ENCODE measurements around the gene NCKAP5.

The NCKAP5 gene

DNA sequence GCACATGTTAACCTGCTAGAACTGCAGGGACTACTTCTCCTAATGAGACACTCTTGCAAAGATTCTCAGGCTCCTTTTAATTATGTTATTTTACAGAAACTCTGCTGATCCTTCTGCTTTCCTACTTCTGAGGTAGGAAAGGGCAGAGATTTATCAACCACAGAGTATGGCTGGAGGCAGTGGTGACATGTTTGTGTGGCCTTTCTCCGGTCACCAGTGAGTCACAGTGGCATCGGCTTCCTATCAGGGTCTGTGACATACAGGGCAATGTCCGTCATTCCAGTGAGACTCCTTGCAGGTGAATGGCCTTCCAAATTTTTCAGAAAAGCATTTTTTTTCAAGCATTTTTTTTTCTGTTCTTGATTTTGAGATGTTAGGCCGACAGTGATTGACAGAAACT, 717.6 kb downstream of the NCKAP5 start:
- no peak for TF ChIP-seq FOXP2 (optimal IDR thresholded peaks at IDR 0.05; ENCODE audit: borderline replicate concordance, extremely low read depth, extremely low read length, insufficient read depth)
- no peak for TF ChIP-seq REST (IDR thresholded peaks at IDR 0.05; ENCODE audit: insufficient read depth in 1 of 2, low read depth in 2 of 2, low read length in 2 of 2)

GRCh38 chr2:132849118-132849517, 719.1 kb downstream of the NCKAP5 start:
- TF ChIP-seq REST (IDR thresholded peaks at IDR 0.05; ENCODE audit: insufficient read depth in 1 of 2, low read depth in 2 of 2, low read length in 2 of 2) (no peak), FOXP2 (optimal IDR thresholded peaks at IDR 0.05; ENCODE audit: borderline replicate concordance, extremely low read depth, extremely low read length, insufficient read depth) (no peak), POLR2AphosphoS5 (IDR thresholded peaks at IDR 0.05; ENCODE audit: low read depth, low read length) (no peak), TAF1 (IDR thresholded peaks at IDR 0.05; ENCODE audit: borderline replicate concordance, insufficient read depth, low read length) (no peak), SIN3A (IDR thresholded peaks at IDR 0.05; ENCODE audit: borderline replicate concordance, insufficient read depth, low read length) (no peak)

GRCh38 chr2:132845339-132845738, 722.9 kb downstream of the NCKAP5 start:
- TF ChIP-seq SIN3A (IDR thresholded peaks at IDR 0.05; ENCODE audit: borderline replicate concordance, insufficient read depth, low read length) (no peak), POLR2AphosphoS5 (IDR thresholded peaks at IDR 0.05; ENCODE audit: low read depth, low read length) (no peak), FOXP2 (optimal IDR thresholded peaks at IDR 0.05; ENCODE audit: borderline replicate concordance, extremely low read depth, extremely low read length, insufficient read depth) (no peak), REST (IDR thresholded peaks at IDR 0.05; ENCODE audit: insufficient read depth in 1 of 2, low read depth in 2 of 2, low read length in 2 of 2) (no peak), TAF1 (IDR thresholded peaks at IDR 0.05; ENCODE audit: borderline replicate concordance, insufficient read depth, low read length) (no peak)

DNA sequence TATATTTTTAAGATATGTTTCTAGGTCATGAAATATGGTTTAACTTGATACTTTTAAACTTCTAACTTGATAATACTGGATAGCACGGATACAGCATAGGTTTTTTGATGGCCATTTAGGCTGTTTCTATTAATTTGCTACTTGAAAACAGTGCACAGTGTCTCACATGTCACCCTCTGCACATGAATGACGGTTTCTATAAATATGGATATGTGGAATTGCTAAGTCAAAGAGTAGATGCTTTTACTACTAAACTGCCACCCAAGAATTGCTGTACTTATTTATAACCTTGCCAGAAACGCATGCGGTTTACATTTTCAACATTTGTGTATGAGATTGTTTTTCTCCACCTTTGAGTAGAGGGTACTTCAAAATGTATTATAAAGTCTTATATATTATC, 723.7 kb downstream of the NCKAP5 start:
- TF ChIP-seq REST (IDR thresholded peaks at IDR 0.05; ENCODE audit: insufficient read depth in 1 of 2, low read depth in 2 of 2, low read length in 2 of 2) (no peak), TAF1 (IDR thresholded peaks at IDR 0.05; ENCODE audit: borderline replicate concordance, insufficient read depth, low read length) (no peak), FOXP2 (optimal IDR thresholded peaks at IDR 0.05; ENCODE audit: borderline replicate concordance, extremely low read depth, extremely low read length, insufficient read depth) (no peak), SIN3A (IDR thresholded peaks at IDR 0.05; ENCODE audit: borderline replicate concordance, insufficient read depth, low read length) (no peak), POLR2AphosphoS5 (IDR thresholded peaks at IDR 0.05; ENCODE audit: low read depth, low read length) (no peak)

- TF ChIP-seq FOXP2 (optimal IDR thresholded peaks at IDR 0.05; ENCODE audit: borderline replicate concordance, extremely low read depth, extremely low read length, insufficient read depth) (no peak), POLR2AphosphoS5 (IDR thresholded peaks at IDR 0.05; ENCODE audit: low read depth, low read length) (no peak), TAF1 (IDR thresholded peaks at IDR 0.05; ENCODE audit: borderline replicate concordance, insufficient read depth, low read length) (no peak), SIN3A (IDR thresholded peaks at IDR 0.05; ENCODE audit: borderline replicate concordance, insufficient read depth, low read length) (no peak), REST (IDR thresholded peaks at IDR 0.05; ENCODE audit: insufficient read depth in 1 of 2, low read depth in 2 of 2, low read length in 2 of 2) (no peak)
These were observed 730.5 kb downstream of the NCKAP5 start for GRCh38 chr2:132837769-132838168.

Measured in PFSK-1 (cell line).